ENCODE results near the gene PMM1.
"Not testable (repeated sequence)": the region's sequence is repeated elsewhere in the genome, so short reads cannot be mapped to it uniquely, and the experiment has no call there.

The PMM1 gene

DNA sequence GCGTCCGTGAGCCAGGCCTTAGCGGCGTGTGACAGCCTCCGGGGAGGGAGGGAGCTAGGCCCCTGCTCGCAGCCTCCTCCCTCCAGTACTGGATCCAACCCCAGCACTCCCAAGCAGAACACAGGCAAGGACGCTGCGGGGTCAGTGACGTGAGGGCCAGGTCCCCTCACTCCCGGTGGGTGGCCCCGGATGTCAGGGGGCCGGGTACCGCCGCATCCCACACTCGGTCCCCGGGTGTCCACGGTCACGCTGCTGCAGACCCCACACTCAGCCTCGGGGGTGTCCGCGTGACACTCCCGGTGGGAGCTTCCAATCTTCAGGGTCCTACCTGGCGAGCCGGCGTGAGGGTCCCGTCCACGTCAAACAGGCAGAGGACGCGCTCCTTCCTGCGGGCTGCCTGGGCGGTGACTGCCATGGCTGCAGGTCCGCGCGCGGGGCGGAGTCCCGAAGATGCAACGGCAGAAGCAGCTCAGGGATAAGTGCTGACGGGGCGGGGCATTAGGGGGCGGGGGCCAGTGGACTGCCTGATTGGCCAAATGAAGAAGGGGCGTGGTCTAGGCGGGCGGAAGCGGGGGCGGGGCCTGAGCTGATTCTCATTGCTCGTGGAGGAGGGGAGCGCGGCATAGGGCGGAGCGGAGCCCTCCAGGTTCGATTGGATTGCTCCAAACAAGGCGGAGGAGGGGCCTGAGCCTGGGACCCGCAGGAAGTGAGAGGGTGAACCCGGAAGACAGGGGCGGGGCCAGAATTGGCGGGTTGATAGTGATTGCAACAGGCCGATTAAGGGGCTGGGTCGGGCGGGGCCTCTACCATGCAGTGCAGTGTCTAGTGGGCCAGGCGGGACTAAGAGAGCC is at the start of gene PMM1:
TSS of gene PMM1 (minus strand) at position 450 of the 851 bp plus-strand sequence. CDS start at position 415, 35 bp downstream.
- Histone ChIP-seq H3K9me3 (ENCODE audit: severe bottlenecking) (no peaks in the 10 kb centered on the region), H3K27ac (ENCODE audit: poor library complexity, severe bottlenecking) (peak within 1 kb of the TSS; percentile 24), H3K27me3 (ENCODE audit: insufficient read depth, poor library complexity, severe bottlenecking) (no peaks in the 10 kb centered on the region), H3K36me3 (ENCODE audit: low read depth) (no peaks in the 10 kb centered on the region), H3K4me3 (ENCODE audit: severe bottlenecking) (peak within 1 kb of the TSS; percentile 81), H3K4me1 (ENCODE audit: insufficient read depth, poor library complexity, severe bottlenecking) (peaks cover 3% of the 10 kb centered on the region)
- TF ChIP-seq CTCF (IDR thresholded peaks at IDR 0.05; ENCODE audit: poor library complexity, severe bottlenecking), result no peak
- ATAC-seq (ENCODE audit: low read depth) (peak; percentile 95), DNase-seq (ENCODE audit: low spot score) (peak; percentile 100)

GRCh38 chr22:41638748-41639147 is 49.1 kb upstream of the PMM1 start:
- DNase-seq (ENCODE audit: low spot score) (no peak), ATAC-seq (ENCODE audit: low read depth) (no peak)
- peaks cover 94% of the 10 kb centered on the region for H3K36me3 ChIP-seq (ENCODE audit: low read depth)
- H3K27ac ChIP-seq (ENCODE audit: poor library complexity, severe bottlenecking), result no peak overlapping the region
- no peak overlapping the region for H3K4me3 ChIP-seq (ENCODE audit: severe bottlenecking)
- no peaks in the 10 kb centered on the region for H3K27me3 ChIP-seq (ENCODE audit: insufficient read depth, poor library complexity, severe bottlenecking)
- peaks cover 7% of the 10 kb centered on the region for H3K4me1 ChIP-seq (ENCODE audit: insufficient read depth, poor library complexity, severe bottlenecking)
- no peaks in the 10 kb centered on the region for H3K9me3 ChIP-seq (ENCODE audit: severe bottlenecking)
- no peak for TF ChIP-seq CTCF (IDR thresholded peaks at IDR 0.05; ENCODE audit: poor library complexity, severe bottlenecking)

- Histone ChIP-seq H3K9me3 (ENCODE audit: severe bottlenecking) (no peaks in the 10 kb centered on the region), H3K27me3 (ENCODE audit: insufficient read depth, poor library complexity, severe bottlenecking) (no peaks in the 10 kb centered on the region), H3K4me3 (ENCODE audit: severe bottlenecking) (no peak overlapping the region), H3K36me3 (ENCODE audit: low read depth) (peaks cover 97% of the 10 kb centered on the region), H3K4me1 (ENCODE audit: insufficient read depth, poor library complexity, severe bottlenecking) (peaks cover 7% of the 10 kb centered on the region), H3K27ac (ENCODE audit: poor library complexity, severe bottlenecking) (no peak overlapping the region)
- DNase-seq (ENCODE audit: low spot score) (no peak), ATAC-seq (ENCODE audit: low read depth) (no peak)
- no peak for TF ChIP-seq CTCF (IDR thresholded peaks at IDR 0.05; ENCODE audit: poor library complexity, severe bottlenecking)
These were observed 48.5 kb upstream of the PMM1 start for GRCh38 chr22:41638124-41638523.

DNA sequence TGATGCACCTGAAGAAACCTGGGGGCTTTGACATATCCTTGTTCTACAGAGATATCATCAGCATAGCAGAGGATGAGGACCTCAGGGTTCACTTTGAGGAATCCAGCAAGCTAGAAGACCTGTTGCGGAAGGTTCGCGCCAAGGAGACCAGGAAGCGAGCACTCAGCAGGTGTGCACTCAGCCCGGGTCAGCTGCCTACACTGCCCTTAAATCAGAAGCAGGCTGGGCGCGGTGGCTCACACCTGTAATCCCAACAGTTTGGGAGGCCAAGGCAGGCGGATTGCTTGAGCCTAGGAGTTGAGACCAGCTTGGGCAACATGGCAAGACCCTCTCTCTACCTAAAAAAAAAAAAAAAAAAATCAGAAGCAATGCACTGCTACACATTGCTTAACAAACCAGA is 48.0 kb upstream of the PMM1 start:
- H3K27me3 ChIP-seq (ENCODE audit: insufficient read depth, poor library complexity, severe bottlenecking); H3K4me3 ChIP-seq (ENCODE audit: severe bottlenecking); DNase-seq (ENCODE audit: low spot score); H3K27ac ChIP-seq (ENCODE audit: poor library complexity, severe bottlenecking); H3K9me3 ChIP-seq (ENCODE audit: severe bottlenecking); H3K4me1 ChIP-seq (ENCODE audit: insufficient read depth, poor library complexity, severe bottlenecking); ATAC-seq (ENCODE audit: low read depth): not testable (repeated sequence)
- peaks cover 94% of the 10 kb centered on the region for H3K36me3 ChIP-seq (ENCODE audit: low read depth)

- no peak for TF ChIP-seq CTCF (IDR thresholded peaks at IDR 0.05; ENCODE audit: poor library complexity, severe bottlenecking)
- H3K4me1 ChIP-seq (ENCODE audit: insufficient read depth, poor library complexity, severe bottlenecking), result peaks cover 7% of the 10 kb centered on the region
- no peak for DNase-seq (ENCODE audit: low spot score)
- peak; percentile 60; the same call in 1 of the 3 replicates for ATAC-seq (ENCODE audit: low read depth)
- H3K9me3 ChIP-seq (ENCODE audit: severe bottlenecking), result no peaks in the 10 kb centered on the region
- H3K4me3 ChIP-seq (ENCODE audit: severe bottlenecking), result no peak overlapping the region
- H3K27me3 ChIP-seq (ENCODE audit: insufficient read depth, poor library complexity, severe bottlenecking), result no peaks in the 10 kb centered on the region
- H3K36me3 ChIP-seq (ENCODE audit: low read depth), result peaks cover 91% of the 10 kb centered on the region
- H3K27ac ChIP-seq (ENCODE audit: poor library complexity, severe bottlenecking), result no peak overlapping the region
These were observed 46.8 kb upstream of the PMM1 start for GRCh38 chr22:41636467-41636866.

- not testable (repeated sequence) for H3K4me3 ChIP-seq (ENCODE audit: severe bottlenecking); DNase-seq (ENCODE audit: low spot score); H3K9me3 ChIP-seq (ENCODE audit: severe bottlenecking); H3K4me1 ChIP-seq (ENCODE audit: insufficient read depth, poor library complexity, severe bottlenecking); H3K27ac ChIP-seq (ENCODE audit: poor library complexity, severe bottlenecking); H3K27me3 ChIP-seq (ENCODE audit: insufficient read depth, poor library complexity, severe bottlenecking); ATAC-seq (ENCODE audit: low read depth)
- H3K36me3 ChIP-seq (ENCODE audit: low read depth), result peaks cover 81% of the 10 kb centered on the region
These were observed 45.0 kb upstream of the PMM1 start for GRCh38 chr22:41634610-41635009.

DNA sequence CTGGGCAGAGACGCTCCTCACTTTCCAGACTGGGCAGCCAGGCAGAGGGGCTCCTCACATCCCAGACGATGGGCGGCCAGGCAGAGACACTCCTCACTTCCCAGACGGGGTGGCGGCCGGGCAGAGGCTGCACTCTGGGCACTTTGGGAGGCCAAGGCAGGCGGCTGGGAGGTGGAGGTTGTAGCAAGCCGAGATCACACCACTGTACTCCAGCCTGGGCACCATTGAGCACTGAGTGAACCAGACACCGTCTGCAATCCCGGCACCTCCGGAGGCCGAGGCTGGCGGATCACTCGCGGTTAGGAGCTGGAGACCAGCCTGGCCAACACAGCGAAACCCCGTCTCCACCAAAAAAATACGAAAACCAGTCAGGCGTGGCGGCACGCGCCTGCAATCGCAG is 42.0 kb upstream of the PMM1 start:
- H3K27ac ChIP-seq (ENCODE audit: poor library complexity, severe bottlenecking); H3K9me3 ChIP-seq (ENCODE audit: severe bottlenecking); DNase-seq (ENCODE audit: low spot score); H3K4me3 ChIP-seq (ENCODE audit: severe bottlenecking); H3K4me1 ChIP-seq (ENCODE audit: insufficient read depth, poor library complexity, severe bottlenecking); H3K27me3 ChIP-seq (ENCODE audit: insufficient read depth, poor library complexity, severe bottlenecking); ATAC-seq (ENCODE audit: low read depth): not testable (repeated sequence)
- peaks cover 84% of the 10 kb centered on the region for H3K36me3 ChIP-seq (ENCODE audit: low read depth)

- H3K36me3 ChIP-seq (ENCODE audit: low read depth), result peaks cover 84% of the 10 kb centered on the region
- not testable (repeated sequence) for H3K9me3 ChIP-seq (ENCODE audit: severe bottlenecking); H3K4me1 ChIP-seq (ENCODE audit: insufficient read depth, poor library complexity, severe bottlenecking); H3K27me3 ChIP-seq (ENCODE audit: insufficient read depth, poor library complexity, severe bottlenecking); H3K27ac ChIP-seq (ENCODE audit: poor library complexity, severe bottlenecking); H3K4me3 ChIP-seq (ENCODE audit: severe bottlenecking); ATAC-seq (ENCODE audit: low read depth); DNase-seq (ENCODE audit: low spot score)
These were observed 41.5 kb upstream of the PMM1 start for GRCh38 chr22:41631115-41631514.
